SK-N-SH treated with all-trans-retinoic acid at 6 μM for 48 hours (cell line): ENCODE results near the gene CWC27.

Source experiments
- ARNTL ChIP-seq: fragments of 450-650 bp; formaldehyde crosslinking; IDR thresholded peaks from 2 replicates; pipeline ENCODE4 v1.5.0; 2020; ENCODE audit warnings: low read depth, mild to moderate bottlenecking, moderate library complexity, borderline replicate concordance
- CSRNP3 ChIP-seq: fragments of 250-450 bp; sonication (Bioruptor Pico); IDR thresholded peaks from 2 replicates; pipeline ENCODE4 v1.5.1; 2021; ENCODE audit warnings: mild to moderate bottlenecking, moderate library complexity
- RARB ChIP-seq: fragments of 250-450 bp; sonication (Bioruptor Pico); IDR thresholded peaks from 2 replicates; pipeline ENCODE4 v1.8.0; 2021; ENCODE audit warnings: mild to moderate bottlenecking, moderate library complexity
- ZNF8 ChIP-seq: fragments of 450-650 bp; formaldehyde crosslinking; IDR thresholded peaks from 2 replicates; pipeline ENCODE4 v1.5.0; 2020; ENCODE audit warnings: mild to moderate bottlenecking, moderate library complexity

- TF ChIP-seq CSRNP3 (CRISPR knock-in tag) (no peak), ARNTL (CRISPR knock-in tag) (no peak), ZNF8 (no peak), RARB (no peak)
Observed at GRCh38 chr5:64884541-64884940, 115.8 kb downstream of the CWC27 start.
